22Rv1 (cell line): Measurements from ENCODE around the gene FKBP7.

Source experiments
- CTCF ChIP-seq: fragments of 450-650 bp; IDR thresholded peaks from 2 replicates; pipeline ENCODE4 v1.5.1; 2017; ENCODE audit warnings: mild to moderate bottlenecking
- ZFX ChIP-seq: fragments of 450-650 bp; IDR thresholded peaks from 2 replicates; pipeline ENCODE4 v1.6.1; 2017; ENCODE audit warnings: antibody characterized with exemption, borderline replicate concordance

DNA sequence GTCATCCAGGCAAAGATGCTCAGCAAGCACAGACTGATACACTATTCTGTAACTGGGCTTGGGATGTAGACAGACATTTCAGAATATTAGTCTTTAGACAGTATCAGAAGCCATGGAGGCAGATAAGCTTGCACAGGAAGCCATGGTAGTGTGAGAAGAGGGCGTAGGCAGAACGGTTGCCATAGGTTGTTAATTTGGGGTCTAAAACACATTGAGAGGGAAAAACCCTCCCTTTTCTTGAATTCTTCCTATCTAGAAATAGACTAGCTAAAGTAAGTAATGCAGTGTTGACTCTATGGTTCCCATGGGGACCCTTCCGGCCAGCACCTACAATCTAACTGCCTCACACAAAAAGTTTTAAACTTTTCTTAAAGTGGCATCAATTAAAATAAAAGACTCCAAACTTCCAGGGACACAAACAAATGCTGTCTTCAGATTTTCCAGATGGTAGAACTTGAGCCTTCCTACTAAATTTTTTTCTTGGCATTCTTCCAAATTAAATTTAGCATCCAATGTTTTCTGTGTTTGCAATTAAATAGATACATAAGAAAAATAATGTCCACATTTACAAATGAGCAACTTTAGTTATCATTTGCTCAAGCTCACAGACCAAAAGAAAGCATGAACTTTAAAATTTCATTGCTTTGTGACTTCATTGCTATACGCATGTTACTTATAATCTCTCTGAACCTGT lies 29.3 kb downstream of the FKBP7 start:
- TF ChIP-seq CTCF (no peak), ZFX (no peak)
